DLD1 (cell line): ENCODE results near the gene OR6P1.

Experiments used
- in situ Hi-C: cut with HindIII; loops from 2 replicates; pipeline ENCODE4 v1.10.0; 2017; ENCODE audit warnings: low sequenced_read_pairs

OR6P1 gene

DNA sequence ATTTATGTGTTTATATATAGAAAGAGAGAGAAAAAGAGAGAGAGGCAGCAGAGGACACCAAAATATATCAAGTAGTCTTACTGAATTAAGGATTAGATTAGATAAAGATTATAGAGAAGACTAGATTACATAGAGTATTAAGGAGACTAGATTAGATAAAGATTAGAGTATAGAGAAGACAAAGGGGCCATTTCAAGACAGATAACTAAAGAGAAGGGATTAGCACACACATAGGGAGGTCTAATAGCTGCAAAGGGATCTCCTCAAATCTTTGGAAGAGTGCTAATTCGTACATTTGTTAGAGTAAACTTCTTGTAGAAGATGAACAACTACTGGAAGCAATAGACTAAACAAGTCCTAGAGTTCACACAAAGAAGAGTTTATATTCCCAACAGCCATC lies 50.4 kb downstream of the OR6P1 start:
- in situ Hi-C loops: no loop called here

DNA sequence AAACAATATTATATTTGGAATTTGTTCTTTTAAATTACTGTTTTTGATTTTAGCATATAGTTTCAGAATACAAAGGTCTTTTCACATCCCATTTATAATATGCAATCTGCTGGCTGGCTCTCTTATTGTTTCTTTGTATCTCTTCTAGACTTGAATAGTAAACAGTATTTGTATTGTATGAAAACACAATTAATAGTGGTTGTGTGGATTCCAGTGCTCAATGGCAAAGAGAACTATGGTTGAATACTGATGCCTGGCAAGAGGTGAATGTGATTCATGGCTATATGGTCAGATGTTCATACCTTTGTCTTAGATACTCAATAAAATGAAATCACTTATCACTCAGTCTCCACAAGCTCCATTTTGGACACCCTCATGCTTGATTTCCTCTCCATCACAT lies 53.4 kb downstream of the OR6P1 start:
- in situ Hi-C loops: no loop called here
